Neuron (in vitro differentiated cells): ENCODE measurements around the gene TMEM25.
A peak's percentile ranks its signal among the peaks of the same experiment; 100 is the strongest.

Experiments used
- H2AFZ ChIP-seq: one replicate; pipeline ENCODE4 v1.6.1; 2013; ENCODE audit warnings: low read depth, mild to moderate bottlenecking, inconsistent platforms, low read length, moderate library complexity
- H3K27me3 ChIP-seq: one replicate; pipeline ENCODE4 v1.6.1; 2013; ENCODE audit warnings: low read length; ENCODE audit not compliant: insufficient read depth
- H3K36me3 ChIP-seq: one replicate; pipeline ENCODE4 v1.6.1; 2013; ENCODE audit warnings: low read length; ENCODE audit not compliant: insufficient read depth
- H3K4me1 ChIP-seq: one replicate; pipeline ENCODE4 v1.6.1; 2013; ENCODE audit warnings: low read length; ENCODE audit not compliant: insufficient read depth
- H3K4me3 ChIP-seq: 2 replicates; pipeline ENCODE4 v1.5.1; 2013; ENCODE audit warnings: mild to moderate bottlenecking, low read length, moderate library complexity
- H3K9me3 ChIP-seq: one replicate; pipeline ENCODE4 v1.6.1; 2013; ENCODE audit warnings: low read length

Gene TMEM25

DNA sequence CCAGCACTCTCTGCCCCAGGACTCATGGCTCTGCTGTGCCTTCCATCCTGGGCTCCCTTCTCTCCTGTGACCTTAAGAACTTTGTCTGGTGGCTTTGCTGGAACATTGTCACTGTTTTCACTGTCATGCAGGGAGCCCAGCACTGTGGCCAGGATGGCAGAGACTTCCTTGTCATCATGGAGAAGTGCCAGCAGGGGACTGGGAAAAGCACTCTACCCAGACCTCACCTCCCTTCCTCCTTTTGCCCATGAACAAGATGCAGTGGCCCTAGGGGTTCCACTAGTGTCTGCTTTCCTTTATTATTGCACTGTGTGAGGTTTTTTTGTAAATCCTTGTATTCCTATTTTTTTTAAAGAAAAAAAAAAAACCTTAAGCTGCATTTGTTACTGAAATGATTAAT is 6.6 kb upstream of the TMEM25 start:
- Histone ChIP-seq H3K9me3 (no peaks in the 10 kb centered on the region), H3K27me3 (no peaks in the 10 kb centered on the region), H3K36me3 (peaks cover 70% of the 10 kb centered on the region), H2AFZ (no peak overlapping the region), H3K4me3 (no peak overlapping the region), H3K4me1 (no peaks in the 10 kb centered on the region)

DNA sequence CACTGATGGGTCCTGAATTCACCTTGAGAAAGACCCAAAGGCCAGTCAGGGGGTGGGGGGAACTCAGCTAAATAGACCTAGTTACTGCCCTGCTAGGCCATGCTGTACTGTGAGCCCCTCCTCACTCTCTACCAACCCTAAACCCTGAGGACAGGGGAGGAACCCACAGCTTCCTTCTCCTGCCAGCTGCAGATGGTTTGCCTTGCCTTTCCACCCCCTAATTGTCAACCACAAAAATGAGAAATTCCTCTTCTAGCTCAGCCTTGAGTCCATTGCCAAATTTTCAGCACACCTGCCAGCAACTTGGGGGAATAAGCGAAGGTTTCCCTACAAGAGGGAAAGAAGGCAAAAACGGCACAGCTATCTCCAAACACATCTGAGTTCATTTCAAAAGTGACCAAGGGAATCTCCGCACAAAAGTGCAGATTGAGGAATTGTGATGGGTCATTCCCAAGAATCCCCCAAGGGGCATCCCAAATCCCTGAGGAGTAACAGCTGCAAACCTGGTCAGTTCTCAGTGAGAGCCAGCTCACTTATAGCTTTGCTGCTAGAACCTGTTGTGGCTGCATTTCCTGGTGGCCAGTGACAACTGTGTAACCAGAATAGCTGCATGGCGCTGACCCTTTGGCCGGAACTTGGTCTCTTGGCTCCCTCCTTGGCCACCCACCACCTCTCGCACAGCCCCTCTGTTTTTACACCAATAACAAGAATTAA is 6.1 kb upstream of the TMEM25 start:
- Histone ChIP-seq H3K4me3 (no peak overlapping the region), H3K4me1 (peaks cover 4% of the 10 kb centered on the region), H3K27me3 (no peaks in the 10 kb centered on the region), H3K9me3 (no peaks in the 10 kb centered on the region), H3K36me3 (peaks cover 65% of the 10 kb centered on the region), H2AFZ (no peak overlapping the region)

DNA sequence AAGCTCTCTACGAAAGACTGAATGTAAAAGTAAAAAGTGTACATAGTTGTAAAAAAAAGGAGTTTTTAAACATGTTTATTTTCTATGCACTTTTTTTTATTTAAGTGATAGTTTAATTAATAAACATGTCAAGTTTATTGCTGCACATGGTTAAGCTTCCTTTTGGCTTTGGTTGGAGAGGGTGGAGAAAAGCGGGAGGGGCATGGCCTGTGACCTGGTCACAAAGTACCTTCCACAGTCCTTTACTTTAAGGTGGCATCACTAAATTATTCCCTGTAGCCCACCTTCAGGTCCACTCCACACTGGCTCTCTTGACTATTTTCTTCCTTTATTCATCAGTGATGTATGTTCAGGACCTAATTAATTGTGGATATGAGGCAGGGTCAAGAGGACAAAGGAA is 4.3 kb upstream of the TMEM25 start:
- Histone ChIP-seq H3K4me3 (no peak overlapping the region), H3K27me3 (no peaks in the 10 kb centered on the region), H3K4me1 (peaks cover 7% of the 10 kb centered on the region), H2AFZ (no peak overlapping the region), H3K9me3 (no peaks in the 10 kb centered on the region), H3K36me3 (peaks cover 50% of the 10 kb centered on the region)

DNA sequence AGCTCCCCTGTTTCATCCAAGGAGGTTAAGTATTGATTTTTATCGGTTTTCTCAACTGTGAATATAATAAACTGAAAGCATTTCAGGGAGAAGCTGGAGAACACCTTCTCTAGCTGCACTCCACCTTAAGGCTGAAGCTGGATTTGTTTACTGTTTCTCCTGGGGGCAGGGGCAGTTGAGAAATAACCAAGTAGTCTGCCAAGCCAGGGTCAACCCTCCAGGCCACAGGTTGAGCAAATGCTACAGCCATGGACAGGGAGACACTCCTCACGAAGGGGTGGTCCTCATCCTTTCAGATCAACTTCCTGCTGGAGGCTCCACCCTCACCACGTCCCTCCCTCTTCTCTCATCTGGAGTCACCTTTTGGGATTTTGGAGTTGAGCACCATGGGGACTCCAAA is 3.9 kb upstream of the TMEM25 start, which contains the start of gene TTC36:
Gene TTC36, plus strand, starts transcription at position 366 of the 400 bp plus-strand sequence. Its CDS starts 21 bp downstream, at position 387.
- Histone ChIP-seq H3K27me3 (no peaks in the 10 kb centered on the region), H3K36me3 (peaks cover 45% of the 10 kb centered on the region), H2AFZ (no peak within 1 kb of the TSS), H3K4me1 (peaks cover 11% of the 10 kb centered on the region), H3K4me3 (no peak within 1 kb of the TSS), H3K9me3 (no peaks in the 10 kb centered on the region)

DNA sequence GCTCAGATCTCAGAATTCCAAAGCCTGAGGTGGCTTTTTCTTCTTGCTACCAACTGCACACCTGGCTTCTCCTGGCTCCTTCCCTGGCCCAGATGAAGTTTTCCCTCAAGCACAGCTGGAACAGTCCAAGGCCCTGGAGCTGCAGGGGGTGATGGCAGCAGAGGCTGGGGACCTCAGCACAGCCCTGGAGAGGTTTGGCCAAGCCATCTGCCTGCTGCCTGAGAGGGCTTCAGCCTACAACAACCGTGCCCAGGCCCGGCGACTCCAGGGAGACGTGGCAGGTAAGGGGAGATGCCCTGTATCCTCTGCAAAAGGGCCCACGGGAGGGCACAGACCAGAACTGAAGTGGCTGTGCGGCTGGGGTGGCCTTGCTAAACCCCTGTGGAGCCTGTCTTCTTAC is 2.5 kb upstream of the TMEM25 start:
- H2AFZ ChIP-seq, result no peak overlapping the region
- H3K4me1 ChIP-seq, result peaks cover 11% of the 10 kb centered on the region
- H3K9me3 ChIP-seq, result no peaks in the 10 kb centered on the region
- H3K36me3 ChIP-seq, result peaks cover 33% of the 10 kb centered on the region
- H3K27me3 ChIP-seq, result no peaks in the 10 kb centered on the region
- H3K4me3 ChIP-seq, result no peak overlapping the region

DNA sequence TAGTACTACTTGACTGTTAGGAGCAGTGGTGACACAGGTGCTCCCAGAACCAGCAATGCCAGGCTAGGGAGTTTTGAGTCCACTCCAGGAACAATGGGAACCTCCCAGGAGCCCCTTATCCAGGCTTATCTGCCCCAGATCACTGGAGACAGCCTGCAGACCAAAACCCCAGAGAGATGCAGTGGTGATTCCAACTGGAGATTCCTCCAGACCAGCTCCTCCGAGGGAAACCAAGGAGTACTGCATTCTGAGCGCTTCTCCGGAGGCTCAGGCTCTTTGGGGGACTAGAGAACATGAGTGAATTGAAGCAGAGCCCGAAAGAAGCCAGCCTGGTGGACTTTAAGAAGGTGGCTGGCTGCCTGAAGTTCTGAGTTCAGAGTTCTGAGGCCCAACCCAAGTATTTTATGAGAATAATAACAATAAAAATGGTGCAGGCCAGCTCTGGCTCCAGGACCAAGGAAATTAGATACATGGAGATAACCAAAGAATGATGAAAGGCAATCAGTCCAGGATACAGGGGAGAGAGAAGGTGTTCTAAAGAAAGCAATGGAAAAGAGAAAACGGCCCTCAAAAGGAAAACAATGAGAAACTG is 1.3 kb upstream of the TMEM25 start:
- Histone ChIP-seq H3K4me3 (peak overlapping the region; percentile 68), H3K27me3 (no peaks in the 10 kb centered on the region), H3K36me3 (peaks cover 28% of the 10 kb centered on the region), H3K4me1 (peaks cover 11% of the 10 kb centered on the region), H2AFZ (peak overlapping the region; percentile 18), H3K9me3 (no peaks in the 10 kb centered on the region)

DNA sequence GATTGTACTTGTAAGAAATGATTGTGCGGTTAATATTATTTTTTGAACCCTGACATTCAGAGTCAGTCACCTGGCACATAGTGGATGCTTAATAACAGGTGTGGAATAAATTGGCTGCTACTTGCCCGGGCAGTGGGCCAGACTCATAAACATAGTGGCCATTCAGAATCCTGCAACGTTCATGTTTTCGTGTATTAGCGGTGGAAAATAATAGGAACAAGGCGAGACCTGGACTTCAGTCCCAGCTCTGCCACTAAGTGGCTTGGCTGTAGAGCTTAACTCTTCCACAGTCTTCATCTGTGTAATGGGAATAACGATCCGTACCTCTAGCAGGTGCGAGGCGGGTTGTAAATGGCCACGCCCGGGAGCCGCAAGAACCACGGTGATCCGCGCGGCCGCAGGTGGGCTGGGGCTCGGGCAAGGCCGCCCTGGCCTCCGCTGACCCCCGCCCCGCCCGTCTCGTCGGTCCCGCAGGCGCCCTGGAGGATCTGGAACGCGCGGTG is 761 bp upstream of the TMEM25 start:
- H2AFZ ChIP-seq, result peak overlapping the region; percentile 18
- peak overlapping the region; percentile 68 for H3K4me3 ChIP-seq
- no peaks in the 10 kb centered on the region for H3K9me3 ChIP-seq
- peaks cover 11% of the 10 kb centered on the region for H3K4me1 ChIP-seq
- H3K36me3 ChIP-seq, result peaks cover 28% of the 10 kb centered on the region
- no peaks in the 10 kb centered on the region for H3K27me3 ChIP-seq

DNA sequence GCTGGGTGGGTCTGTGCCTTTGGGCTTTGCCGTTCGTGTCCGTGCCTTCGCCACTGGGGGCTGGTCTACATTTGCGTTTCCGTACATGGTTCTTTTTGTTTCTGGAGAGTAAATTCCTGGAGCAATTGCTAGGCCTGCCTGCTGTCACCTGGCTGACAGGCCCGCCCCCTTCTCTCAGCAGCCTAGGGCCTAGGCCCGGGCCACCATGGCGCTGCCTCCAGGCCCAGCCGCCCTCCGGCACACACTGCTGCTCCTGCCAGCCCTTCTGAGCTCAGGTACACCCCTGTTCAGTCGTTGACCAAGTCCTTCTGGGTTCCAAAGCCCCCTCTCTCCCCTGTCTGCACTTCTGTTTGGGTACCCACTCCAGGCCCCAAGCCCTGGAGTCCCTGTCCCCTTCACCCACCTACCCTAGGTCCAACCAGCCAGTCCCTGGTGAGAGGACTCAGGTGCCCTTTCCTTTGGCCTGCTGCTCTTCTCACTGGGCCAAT is 649 bp downstream of the TMEM25 start:
- H3K9me3 ChIP-seq, result no peaks in the 10 kb centered on the region

DNA sequence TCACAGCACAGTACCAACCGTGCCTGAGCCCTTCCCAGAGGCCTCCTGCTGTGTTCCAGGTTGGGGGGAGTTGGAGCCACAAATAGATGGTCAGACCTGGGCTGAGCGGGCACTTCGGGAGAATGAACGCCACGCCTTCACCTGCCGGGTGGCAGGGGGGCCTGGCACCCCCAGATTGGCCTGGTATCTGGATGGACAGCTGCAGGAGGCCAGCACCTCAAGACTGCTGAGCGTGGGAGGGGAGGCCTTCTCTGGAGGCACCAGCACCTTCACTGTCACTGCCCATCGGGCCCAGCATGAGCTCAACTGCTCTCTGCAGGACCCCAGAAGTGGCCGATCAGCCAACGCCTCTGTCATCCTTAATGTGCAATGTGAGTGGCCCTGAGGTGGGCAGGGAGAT is 1.1 kb downstream of the TMEM25 start:
- no peaks in the 10 kb centered on the region for H3K27me3 ChIP-seq
- H3K4me1 ChIP-seq, result peaks cover 11% of the 10 kb centered on the region
- peak overlapping the region; percentile 68 for H3K4me3 ChIP-seq
- H2AFZ ChIP-seq, result no peak overlapping the region
- H3K9me3 ChIP-seq, result no peaks in the 10 kb centered on the region
- peaks cover 34% of the 10 kb centered on the region for H3K36me3 ChIP-seq

More for the DNA sequence above, 649 bp downstream of the TMEM25 start:
- peak overlapping the region; percentile 18 for H2AFZ ChIP-seq
- H3K27me3 ChIP-seq, result no peaks in the 10 kb centered on the region
- peaks cover 11% of the 10 kb centered on the region for H3K4me1 ChIP-seq
- peak overlapping the region; percentile 68 for H3K4me3 ChIP-seq
- H3K36me3 ChIP-seq, result peaks cover 33% of the 10 kb centered on the region

DNA sequence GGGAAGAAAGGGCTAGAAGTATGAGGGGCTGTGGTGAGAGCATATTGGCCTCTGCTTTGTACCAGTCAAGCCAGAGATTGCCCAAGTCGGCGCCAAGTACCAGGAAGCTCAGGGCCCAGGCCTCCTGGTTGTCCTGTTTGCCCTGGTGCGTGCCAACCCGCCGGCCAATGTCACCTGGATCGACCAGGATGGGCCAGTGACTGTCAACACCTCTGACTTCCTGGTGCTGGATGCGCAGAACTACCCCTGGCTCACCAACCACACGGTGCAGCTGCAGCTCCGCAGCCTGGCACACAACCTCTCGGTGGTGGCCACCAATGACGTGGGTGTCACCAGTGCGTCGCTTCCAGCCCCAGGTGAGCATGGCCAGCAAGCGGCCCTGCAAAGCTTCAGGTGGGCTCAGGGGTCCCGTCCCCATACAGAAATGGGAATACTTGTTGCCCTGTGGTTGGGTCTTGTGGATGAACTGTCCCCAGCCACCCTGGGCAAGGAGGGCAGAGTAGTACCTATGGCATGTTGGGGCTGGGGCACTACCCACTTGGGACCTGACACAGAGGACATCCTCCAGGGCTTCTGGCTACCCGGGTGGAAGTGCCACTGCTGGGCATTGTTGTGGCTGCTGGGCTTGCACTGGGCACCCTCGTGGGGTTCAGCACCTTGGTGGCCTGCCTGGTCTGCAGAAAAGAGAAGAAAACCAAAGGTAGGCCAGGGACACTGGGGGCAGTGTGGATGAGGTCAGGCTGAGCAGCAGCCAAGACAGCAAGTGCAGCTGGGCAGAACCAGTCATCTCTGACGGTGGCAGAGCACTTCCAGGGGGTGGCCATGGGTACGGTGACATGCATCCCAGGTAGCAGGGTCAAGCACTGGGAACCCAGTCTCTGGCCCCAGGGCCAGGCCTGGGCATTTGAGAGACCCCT is 2.1 kb downstream of the TMEM25 start:
- no peak overlapping the region for H2AFZ ChIP-seq
- H3K36me3 ChIP-seq, result peaks cover 32% of the 10 kb centered on the region
- H3K4me3 ChIP-seq, result no peak overlapping the region
- no peaks in the 10 kb centered on the region for H3K9me3 ChIP-seq
- peaks cover 11% of the 10 kb centered on the region for H3K4me1 ChIP-seq
- no peaks in the 10 kb centered on the region for H3K27me3 ChIP-seq

DNA sequence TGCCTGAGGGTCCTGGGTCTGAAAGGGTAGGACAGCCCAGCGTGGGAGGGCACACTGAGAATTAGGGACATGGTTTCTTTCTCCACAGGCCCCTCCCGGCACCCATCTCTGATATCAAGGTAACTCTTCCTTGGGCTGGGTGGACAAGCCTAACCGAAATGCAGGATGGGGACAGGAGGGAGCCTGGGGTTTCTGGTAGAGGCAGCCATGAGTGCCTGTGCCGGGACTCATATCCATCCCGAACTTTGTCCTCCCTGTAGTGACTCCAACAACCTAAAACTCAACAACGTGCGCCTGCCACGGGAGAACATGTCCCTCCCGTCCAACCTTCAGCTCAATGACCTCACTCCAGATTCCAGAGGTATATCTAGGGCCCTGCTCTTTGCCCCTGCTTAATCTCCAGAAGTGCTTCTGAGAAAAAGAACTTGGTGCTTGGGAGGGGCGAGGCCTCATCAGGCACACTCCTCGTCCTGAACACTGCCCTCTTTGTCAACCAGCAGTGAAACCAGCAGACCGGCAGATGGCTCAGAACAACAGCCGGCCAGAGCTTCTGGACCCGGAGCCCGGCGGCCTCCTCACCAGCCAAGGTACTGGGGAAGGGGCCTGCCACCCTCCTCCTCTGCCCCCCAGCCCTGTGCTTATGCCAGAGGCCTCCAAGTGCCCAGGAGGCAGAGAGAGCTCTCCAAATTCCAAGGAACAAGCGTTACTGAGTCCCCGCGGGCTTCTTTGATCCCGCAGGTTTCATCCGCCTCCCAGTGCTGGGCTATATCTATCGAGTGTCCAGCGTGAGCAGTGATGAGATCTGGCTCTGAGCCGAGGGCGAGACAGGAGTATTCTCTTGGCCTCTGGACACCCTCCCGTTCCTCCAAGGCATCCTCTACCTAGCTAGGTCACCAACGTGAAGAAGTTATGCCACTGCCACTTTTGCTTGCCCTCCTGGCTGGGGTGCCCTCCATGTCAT is 3.1 kb downstream of the TMEM25 start:
- no peaks in the 10 kb centered on the region for H3K9me3 ChIP-seq
- no peak overlapping the region for H3K4me3 ChIP-seq
- H3K4me1 ChIP-seq, result peaks cover 11% of the 10 kb centered on the region
- peaks cover 23% of the 10 kb centered on the region for H3K36me3 ChIP-seq
- H2AFZ ChIP-seq, result no peak overlapping the region
- no peaks in the 10 kb centered on the region for H3K27me3 ChIP-seq

DNA sequence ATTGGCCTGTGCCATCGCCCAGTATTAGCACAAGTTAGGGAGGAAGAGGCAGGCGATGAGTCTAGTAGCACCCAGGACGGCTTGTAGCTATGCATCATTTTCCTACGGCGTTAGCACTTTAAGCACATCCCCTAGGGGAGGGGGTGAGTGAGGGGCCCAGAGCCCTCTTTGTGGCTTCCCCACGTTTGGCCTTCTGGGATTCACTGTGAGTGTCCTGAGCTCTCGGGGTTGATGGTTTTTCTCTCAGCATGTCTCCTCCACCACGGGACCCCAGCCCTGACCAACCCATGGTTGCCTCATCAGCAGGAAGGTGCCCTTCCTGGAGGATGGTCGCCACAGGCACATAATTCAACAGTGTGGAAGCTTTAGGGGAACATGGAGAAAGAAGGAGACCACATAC is 4.3 kb downstream of the TMEM25 start:
- Histone ChIP-seq H3K4me3 (no peak overlapping the region), H3K27me3 (no peaks in the 10 kb centered on the region), H2AFZ (no peak overlapping the region), H3K4me1 (peaks cover 4% of the 10 kb centered on the region), H3K36me3 (peaks cover 23% of the 10 kb centered on the region), H3K9me3 (no peaks in the 10 kb centered on the region)
